SK-N-SH (cell line): Measurements from ENCODE around the gene TACC2. TPM values are rescaled to one million over a fixed set of nuclear protein-coding genes. Genes with fewer than 3 reads are reported as not detected.

Experiments
- CTCF ChIA-PET: fragments of 300-600, 350-600 bp; formaldehyde crosslinking; extraction: SDS; loops from one replicate; lab custom pipeline; 2021; lab: Yijun Ruan, JAX
- POLR2A ChIA-PET: fragments of 350-600 bp; sonication (Branson Sonifier 250); formaldehyde crosslinking; extraction: SDS; loops from one replicate; lab custom pipeline; 2020; ENCODE audit warnings: antibody characterized with exemption, inconsistent platforms; lab: Yijun Ruan, JAX
- DNase-seq: peaks from one replicate; pipeline ENCODE4 v3.0.0; 2012
- H2AFZ ChIP-seq: fragments of 200-600 bp; sonication (generic); 2 replicates; pipeline ENCODE4 v1.8.1; 2016; ENCODE audit warnings: antibody characterized with exemption, mild to moderate bottlenecking, low read depth
- H3F3A ChIP-seq: fragments of 200-600 bp; sonication (generic); replicated peaks from 2 replicates; pipeline ENCODE3; 2016; ENCODE audit warnings: antibody characterized with exemption, mild to moderate bottlenecking; ENCODE audit not compliant: insufficient read depth
- H3K27ac ChIP-seq, 2 experiments: fragments of 200-500 bp in 1 of 2; fragments of 200-600 bp in 1 of 2; sonication (Bioruptor generic) in 1 of 2; sonication (generic), shearing (Covaris generic) in 1 of 2; 2 replicates each; pipeline versions ENCODE4 v1.5.1 to v1.6.1; 2014 to 2016; ENCODE audit warnings: low read depth in 2 of 2, inconsistent platforms in 1 of 2, low read length in 1 of 2, mild to moderate bottlenecking in 1 of 2, mixed read lengths in 1 of 2
- H3K27me3 ChIP-seq: fragments of 200-600 bp; sonication (generic), shearing (Covaris generic); 2 replicates; pipeline ENCODE4 v1.6.1; 2016; ENCODE audit warnings: mixed run types; ENCODE audit not compliant: insufficient read depth
- H3K36me3 ChIP-seq, 2 experiments: fragments of 200-500 bp in 1 of 2; fragments of 200-600 bp in 1 of 2; sonication (Bioruptor generic) in 1 of 2; sonication (generic) in 1 of 2; replicated peaks in 1 of 2; 2 replicates each; pipeline versions ENCODE3 to v1.5.1; 2014 to 2016; ENCODE audit warnings: low read length in 1 of 2, mild to moderate bottlenecking in 1 of 2; ENCODE audit not compliant: insufficient read depth in 2 of 2, control insufficient read depth in 1 of 2
- H3K4me1 ChIP-seq, 2 experiments: fragments of 200-500 bp in 1 of 2; fragments of 200-600 bp in 1 of 2; sonication (Bioruptor generic) in 1 of 2; sonication (generic), shearing (Covaris generic) in 1 of 2; 2 replicates each; pipeline versions ENCODE4 v1.5.1 to v1.6.1; 2014 to 2016; ENCODE audit warnings: low read depth in 1 of 2, low read length in 1 of 2, mixed run types in 1 of 2; ENCODE audit not compliant: insufficient read depth in 2 of 2, control insufficient read depth in 1 of 2
- H3K4me2 ChIP-seq: fragments of 200-600 bp; sonication (generic), shearing (Covaris generic); 2 replicates; pipeline ENCODE4 v1.6.1; 2017; ENCODE audit warnings: mixed run types
- H3K4me3 ChIP-seq, 2 experiments: fragments of 200-500 bp in 1 of 2; fragments of 200-600 bp in 1 of 2; sonication (Bioruptor generic) in 1 of 2; sonication (generic), shearing (Covaris generic) in 1 of 2; 2 replicates each; pipeline versions ENCODE4 v1.5.1 to v1.8.1; 2014 to 2016; ENCODE audit warnings: low read depth in 2 of 2, inconsistent platforms in 1 of 2, low read length in 1 of 2, mild to moderate bottlenecking in 1 of 2, mixed read lengths in 1 of 2, moderate library complexity in 1 of 2
- H3K79me2 ChIP-seq: fragments of 200-600 bp; sonication (generic); 2 replicates; pipeline ENCODE4 v1.8.1; 2017; ENCODE audit warnings: mild to moderate bottlenecking; ENCODE audit not compliant: insufficient read depth
- H3K9ac ChIP-seq: fragments of 200-600 bp; sonication (generic); 2 replicates; pipeline ENCODE4 v1.6.1; 2017; ENCODE audit warnings: mixed run types
- H3K9me2 ChIP-seq: fragments of 200-600 bp; sonication (generic); 2 replicates; pipeline ENCODE4 v1.6.1; 2017; ENCODE audit warnings: mixed run types
- H3K9me3 ChIP-seq: fragments of 200-600 bp; sonication (generic); 2 replicates; pipeline ENCODE4 v1.6.1; 2017; ENCODE audit warnings: mixed run types, mild to moderate bottlenecking, moderate library complexity
- H4K20me1 ChIP-seq: fragments of 200-600 bp; sonication (generic); 2 replicates; pipeline ENCODE4 v1.6.1; 2017; ENCODE audit warnings: mild to moderate bottlenecking, mixed run types; ENCODE audit not compliant: insufficient read depth
- CHD2 ChIP-seq: fragments of 150-350 bp; IDR thresholded peaks from 2 replicates; pipeline ENCODE4 v1.6.1; 2018; ENCODE audit warnings: low read length; ENCODE audit not compliant: partially characterized antibody
- ELF1 ChIP-seq: IDR thresholded peaks from 2 replicates; pipeline ENCODE4 v1.4.0; 2012
- EP300 ChIP-seq, 2 experiments: IDR thresholded peaks; 2 replicates each; pipeline versions ENCODE4 v1.4.0 to v1.6.1; 2012; ENCODE audit warnings: borderline replicate concordance in 1 of 2, low read depth in 1 of 2, low read length in 1 of 2
- FOSL2 ChIP-seq: IDR thresholded peaks from 2 replicates; pipeline ENCODE4 v1.4.0; 2012; ENCODE audit warnings: low read depth, mild to moderate bottlenecking, moderate library complexity, borderline replicate concordance
- FOXJ3 ChIP-seq: sonication (generic); formaldehyde crosslinking; IDR thresholded peaks from 2 replicates; pipeline ENCODE4 v1.5.1; 2020; ENCODE audit warnings: mild to moderate bottlenecking, missing genetic modification reagents
- FOXM1 ChIP-seq: IDR thresholded peaks from 2 replicates; pipeline ENCODE4 v1.4.0; 2012; ENCODE audit warnings: low read depth, mild to moderate bottlenecking
- GABPA ChIP-seq: IDR thresholded peaks from 2 replicates; pipeline ENCODE4 v1.4.0; 2012; ENCODE audit warnings: low read depth, mild to moderate bottlenecking
- IRF3 ChIP-seq: fragments of 150-350 bp; IDR thresholded peaks from 2 replicates; pipeline ENCODE4 v1.6.1; 2016; ENCODE audit warnings: mild to moderate bottlenecking, low read depth, low read length
- JUND ChIP-seq: IDR thresholded peaks from 2 replicates; pipeline ENCODE4 v1.4.0; 2012
- RCOR1 ChIP-seq: fragments of 150-350 bp; IDR thresholded peaks from 2 replicates; pipeline ENCODE4 v1.6.1; 2017; ENCODE audit warnings: antibody characterized with exemption, low read length
- RFX5 ChIP-seq: IDR thresholded peaks from 2 replicates; pipeline ENCODE4 v1.6.1; 2012; ENCODE audit warnings: mild to moderate bottlenecking, improper control_type of control experiment, low read length
- SIN3A ChIP-seq: IDR thresholded peaks from 2 replicates; pipeline ENCODE4 v1.6.1; 2012; ENCODE audit warnings: low read depth, mild to moderate bottlenecking, low read length, moderate library complexity, borderline replicate concordance
- TAF1 ChIP-seq: IDR thresholded peaks from 2 replicates; pipeline ENCODE4 v1.6.1; 2012; ENCODE audit warnings: low read depth, mild to moderate bottlenecking, low read length, moderate library complexity, borderline replicate concordance
- TEAD4 ChIP-seq: IDR thresholded peaks from 2 replicates; pipeline ENCODE4 v1.4.0; 2012; ENCODE audit warnings: mild to moderate bottlenecking, borderline replicate concordance; ENCODE audit not compliant: insufficient read depth
- USF1 ChIP-seq: IDR thresholded peaks from 2 replicates; pipeline ENCODE4 v1.4.0; 2012; ENCODE audit warnings: low read depth, borderline replicate concordance
- YY1 ChIP-seq: IDR thresholded peaks from 2 replicates; pipeline ENCODE4 v1.4.0; 2012; ENCODE audit warnings: low read depth, mild to moderate bottlenecking
- ZBTB33 ChIP-seq: IDR thresholded peaks from 2 replicates; pipeline ENCODE4 v1.4.0; 2012; ENCODE audit warnings: low read depth, borderline replicate concordance
- WGBS: methylation state at CpG from one replicate; pipeline ENCODE4 v1.1.6; 2017; ENCODE audit warnings: low lambda C conversion rate; 5-methylcytosine and 5-hydroxymethylcytosine counted together
- polyA plus RNA-seq, 3 experiments: library from polyadenylated mRNA; depleted of rRNA; stranded (reverse); fragments of >200 nt; gene quantifications; 2 replicates each; pipeline ENCODE4 v1.2.3, GENCODE V29; 2012
- TF ChIP-seq, protein P1 (sequence below): fragments of 200-600 bp; sonication (generic); IDR thresholded peaks from 2 replicates; pipeline ENCODE4 v1.6.1; 2017; ENCODE audit warnings: antibody characterized with exemption, mild to moderate bottlenecking, moderate library complexity
- TF ChIP-seq, protein P2 (sequence below): IDR thresholded peaks from 2 replicates; pipeline ENCODE4; 2012

TACC2 gene
- polyA plus RNA-seq, 1 of the 3 experiments (the other 2 are of a cell fraction): 8.8 TPM

DNA sequence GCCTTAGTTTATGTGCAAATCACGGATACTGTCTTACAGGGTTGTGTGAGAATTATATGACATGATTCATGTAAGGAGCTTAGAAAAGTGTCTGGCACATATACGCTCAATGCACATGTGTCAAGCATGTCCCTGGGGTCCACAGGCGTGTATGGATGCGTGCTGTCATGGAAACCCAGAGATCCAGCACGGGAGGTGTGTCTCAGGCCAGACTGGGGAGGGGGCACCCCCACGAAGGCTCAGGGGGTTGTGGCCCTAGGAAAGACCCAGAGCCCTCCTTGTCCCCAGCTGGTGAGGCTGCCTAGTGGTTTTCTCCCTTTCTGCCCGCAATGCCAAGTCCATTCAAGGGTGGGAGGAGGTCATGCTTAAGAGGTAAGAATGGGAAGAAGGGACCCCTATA is 291.2 kb downstream of the TACC2 start:
- Histone ChIP-seq H3K4me1 (no peaks in the 10 kb centered on the region), H3F3A (no peaks in the 10 kb centered on the region), H2AFZ (no peak overlapping the region), H3K36me3 (no peaks in the 10 kb centered on the region), H3K9ac (no peak overlapping the region), H3K27me3 (no peaks in the 10 kb centered on the region), H3K79me2 (no peaks in the 10 kb centered on the region), H3K27ac (no peak overlapping the region), H3K4me2 (no peak overlapping the region), H3K9me3 (no peaks in the 10 kb centered on the region), H4K20me1 (no peaks in the 10 kb centered on the region), H3K9me2 (no peaks in the 10 kb centered on the region), H3K4me3 (no peak overlapping the region)
- ChIA-PET POLR2A (no interaction called here), CTCF (interaction anchor here (0.6 to 6.2 kb wide), 9 partner anchors 12 to 163 kb away, joined by 3 to 50 read pairs (median 4); no protein-coding TSS in a partner anchor)
- no peak for DNase-seq
- TF ChIP-seq EP300 (IDR thresholded peaks at IDR 0.05; ENCODE audit: borderline replicate concordance in 1 of 2, low read depth in 1 of 2, low read length in 1 of 2): no peak
- no peak for TF ChIP-seq RCOR1
- TF ChIP-seq ELF1: no peak
- TF ChIP-seq, protein P1, sequence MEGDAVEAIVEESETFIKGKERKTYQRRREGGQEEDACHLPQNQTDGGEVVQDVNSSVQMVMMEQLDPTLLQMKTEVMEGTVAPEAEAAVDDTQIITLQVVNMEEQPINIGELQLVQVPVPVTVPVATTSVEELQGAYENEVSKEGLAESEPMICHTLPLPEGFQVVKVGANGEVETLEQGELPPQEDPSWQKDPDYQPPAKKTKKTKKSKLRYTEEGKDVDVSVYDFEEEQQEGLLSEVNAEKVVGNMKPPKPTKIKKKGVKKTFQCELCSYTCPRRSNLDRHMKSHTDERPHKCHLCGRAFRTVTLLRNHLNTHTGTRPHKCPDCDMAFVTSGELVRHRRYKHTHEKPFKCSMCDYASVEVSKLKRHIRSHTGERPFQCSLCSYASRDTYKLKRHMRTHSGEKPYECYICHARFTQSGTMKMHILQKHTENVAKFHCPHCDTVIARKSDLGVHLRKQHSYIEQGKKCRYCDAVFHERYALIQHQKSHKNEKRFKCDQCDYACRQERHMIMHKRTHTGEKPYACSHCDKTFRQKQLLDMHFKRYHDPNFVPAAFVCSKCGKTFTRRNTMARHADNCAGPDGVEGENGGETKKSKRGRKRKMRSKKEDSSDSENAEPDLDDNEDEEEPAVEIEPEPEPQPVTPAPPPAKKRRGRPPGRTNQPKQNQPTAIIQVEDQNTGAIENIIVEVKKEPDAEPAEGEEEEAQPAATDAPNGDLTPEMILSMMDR: no peak
- TF ChIP-seq FOXJ3 (CRISPR knock-in tag): no peak
- TF ChIP-seq GABPA: no peak
- no peak for TF ChIP-seq TEAD4
- no peak for TF ChIP-seq FOXM1
- TF ChIP-seq FOSL2: no peak
- TF ChIP-seq USF1: no peak
- no peak for TF ChIP-seq TAF1
- TF ChIP-seq ZBTB33: no peak
- TF ChIP-seq JUND: no peak
- no peak for TF ChIP-seq YY1
- TF ChIP-seq CHD2: no peak
- no peak for TF ChIP-seq SIN3A
- TF ChIP-seq IRF3: no peak
- TF ChIP-seq RFX5: no peak
- TF ChIP-seq, protein P2, sequence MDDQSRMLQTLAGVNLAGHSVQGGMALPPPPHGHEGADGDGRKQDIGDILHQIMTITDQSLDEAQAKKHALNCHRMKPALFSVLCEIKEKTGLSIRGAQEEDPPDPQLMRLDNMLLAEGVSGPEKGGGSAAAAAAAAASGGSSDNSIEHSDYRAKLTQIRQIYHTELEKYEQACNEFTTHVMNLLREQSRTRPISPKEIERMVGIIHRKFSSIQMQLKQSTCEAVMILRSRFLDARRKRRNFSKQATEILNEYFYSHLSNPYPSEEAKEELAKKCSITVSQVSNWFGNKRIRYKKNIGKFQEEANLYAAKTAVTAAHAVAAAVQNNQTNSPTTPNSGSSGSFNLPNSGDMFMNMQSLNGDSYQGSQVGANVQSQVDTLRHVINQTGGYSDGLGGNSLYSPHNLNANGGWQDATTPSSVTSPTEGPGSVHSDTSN: no peak
- 55% methylated on average over 7 of the region's 7 CpGs for WGBS
